ENCODE data around the gene PCBP2. TPM values are rescaled to one million over a fixed set of nuclear protein-coding genes. Genes with fewer than 3 reads are reported as not detected.
A peak's percentile ranks its signal among the peaks of the same experiment; 100 is the strongest.
"Not testable (repeated sequence)": the region's sequence is repeated elsewhere in the genome, so short reads cannot be mapped to it uniquely, and the experiment has no call there.

The PCBP2 gene
- total RNA-seq, 1 donor from 2014 or later = 133 TPM

GRCh38 chr12:53427905-53428594 lies 23.9 kb upstream of the PCBP2 start:
- H3K4me3 ChIP-seq (ENCODE audit: low read depth, low read length) = no peak overlapping the region
- H3K36me3 ChIP-seq (ENCODE audit: control insufficient read depth, insufficient read depth, low read length) = no peaks in the 10 kb centered on the region
- no peaks in the 10 kb centered on the region for H3K27me3 ChIP-seq (ENCODE audit: control insufficient read depth, insufficient read depth, low read length)
- FAIRE-seq (peak; percentile 84), DNase-seq (ENCODE audit: low read depth) (peak; percentile 100)
- no peak for TF ChIP-seq CTCF (IDR thresholded peaks at IDR 0.05; ENCODE audit: insufficient read depth, low read length, severe bottlenecking)

GRCh38 chr12:53428741-53429140 lies 23.2 kb upstream of the PCBP2 start:
- TF ChIP-seq CTCF (IDR thresholded peaks at IDR 0.05; ENCODE audit: insufficient read depth, low read length, severe bottlenecking) = no peak
- FAIRE-seq = no peak
- Histone ChIP-seq H3K36me3 (ENCODE audit: control insufficient read depth, insufficient read depth, low read length) (no peaks in the 10 kb centered on the region), H3K27me3 (ENCODE audit: control insufficient read depth, insufficient read depth, low read length) (no peaks in the 10 kb centered on the region), H3K4me3 (ENCODE audit: low read depth, low read length) (no peak overlapping the region)
- DNase-seq (ENCODE audit: low read depth) = no peak

GRCh38 chr12:53430116-53430515 lies 21.8 kb upstream of the PCBP2 start:
- no peak for TF ChIP-seq CTCF (IDR thresholded peaks at IDR 0.05; ENCODE audit: insufficient read depth, low read length, severe bottlenecking)

GRCh38 chr12:53431187-53431586 lies 20.7 kb upstream of the PCBP2 start:
- no peaks in the 10 kb centered on the region for H3K36me3 ChIP-seq (ENCODE audit: control insufficient read depth, insufficient read depth, low read length)
- peak; percentile 67 for DNase-seq (ENCODE audit: low read depth)
- no peak overlapping the region for H3K4me3 ChIP-seq (ENCODE audit: low read depth, low read length)
- no peaks in the 10 kb centered on the region for H3K27me3 ChIP-seq (ENCODE audit: control insufficient read depth, insufficient read depth, low read length)
- FAIRE-seq = no peak
- no peak for TF ChIP-seq CTCF (IDR thresholded peaks at IDR 0.05; ENCODE audit: insufficient read depth, low read length, severe bottlenecking)

More at GRCh38 chr12:53430116-53430515, 21.8 kb upstream of the PCBP2 start:
- DNase-seq (ENCODE audit: low read depth) (no peak), FAIRE-seq (no peak)
- no peaks in the 10 kb centered on the region for H3K27me3 ChIP-seq (ENCODE audit: control insufficient read depth, insufficient read depth, low read length)
- no peaks in the 10 kb centered on the region for H3K36me3 ChIP-seq (ENCODE audit: control insufficient read depth, insufficient read depth, low read length)
- H3K4me3 ChIP-seq (ENCODE audit: low read depth, low read length) = no peak overlapping the region

- not testable (repeated sequence) for DNase-seq (ENCODE audit: low read depth); H3K36me3 ChIP-seq (ENCODE audit: control insufficient read depth, insufficient read depth, low read length); H3K27me3 ChIP-seq (ENCODE audit: control insufficient read depth, insufficient read depth, low read length); H3K4me3 ChIP-seq (ENCODE audit: low read depth, low read length); FAIRE-seq
Observed at GRCh38 chr12:53435326-53435725, 16.6 kb upstream of the PCBP2 start.

GRCh38 chr12:53439582-53439981 lies 12.3 kb upstream of the PCBP2 start:
- FAIRE-seq; H3K4me3 ChIP-seq (ENCODE audit: low read depth, low read length); H3K36me3 ChIP-seq (ENCODE audit: control insufficient read depth, insufficient read depth, low read length); DNase-seq (ENCODE audit: low read depth); H3K27me3 ChIP-seq (ENCODE audit: control insufficient read depth, insufficient read depth, low read length): not testable (repeated sequence)

All from bronchial epithelial cell (primary cell).